Measurements from ENCODE around the gene CROT. TPM values are rescaled to one million over a fixed set of nuclear protein-coding genes. Genes with fewer than 3 reads are reported as not detected.

The CROT gene
- total and polyA plus RNA-seq, 2 experiments from 2014 or later: 8.9 to 14.0 TPM

- Histone ChIP-seq H3K36me3 (ENCODE audit: insufficient read depth) (peaks cover 52% of the 10 kb centered on the region), H3K4me1 (ENCODE audit: insufficient read depth) (no peaks in the 10 kb centered on the region), H4K20me1 (replicated peaks; ENCODE audit: insufficient read depth) (no peaks in the 10 kb centered on the region), H3K4me2 (no peak overlapping the region), H3K27ac (ENCODE audit: low read depth) (no peak overlapping the region), H2AFZ (no peak overlapping the region), H3K4me3 (no peak overlapping the region), H3F3A (replicated peaks; ENCODE audit: low read depth) (no peaks in the 10 kb centered on the region), H3K27me3 (ENCODE audit: insufficient read depth) (no peaks in the 10 kb centered on the region), H3K79me2 (replicated peaks; ENCODE audit: insufficient read depth) (no peaks in the 10 kb centered on the region), H3K9me2 (ENCODE audit: insufficient read depth) (0 out of 2 replicates have a peak, but pooled peaks cover 3% of the 10 kb centered on the region)
- H3K36me3 Mint-ChIP-seq (ENCODE audit: low read depth): peaks cover 90% of the 10 kb centered on the region
- H3K4me1 Mint-ChIP-seq: no peaks in the 10 kb centered on the region
- peaks cover 74% of the 10 kb centered on the region for H3K9me3 Mint-ChIP-seq
- peaks cover 5% of the 10 kb centered on the region for H3K27me3 Mint-ChIP-seq (ENCODE audit: insufficient read depth, low read depth, poor library complexity)
- ATAC-seq: no peak
- H3K27ac Mint-ChIP-seq: no peak overlapping the region
- peak; percentile 57 for DNase-seq (ENCODE audit: low spot score)
- TF ChIP-seq NANOG (IDR thresholded peaks at IDR 0.05; ENCODE audit: borderline replicate concordance): no peak
- TF ChIP-seq EZH2 (IDR thresholded peaks at IDR 0.05; ENCODE audit: low read depth, unreplicated experiment): no peak
- TF ChIP-seq JUNB (IDR thresholded peaks at IDR 0.05; ENCODE audit: unreplicated experiment): no peak
- TF ChIP-seq CREB1 (CRISPR knock-in tag; IDR thresholded peaks at IDR 0.05; ENCODE audit: low read depth): no peak
- no peak for TF ChIP-seq POLR2AphosphoS5 (IDR thresholded peaks at IDR 0.05; ENCODE audit: low read depth)
- TF ChIP-seq ZNF114 (CRISPR knock-in tag; IDR thresholded peaks at IDR 0.05): no peak
- no peak for TF ChIP-seq STAT1 (IDR thresholded peaks at IDR 0.05; ENCODE audit: unreplicated experiment)
- no peak for TF ChIP-seq REST (IDR thresholded peaks at IDR 0.05; ENCODE audit: unreplicated experiment)
- TF ChIP-seq ZNF331 (CRISPR knock-in tag; IDR thresholded peaks at IDR 0.05; ENCODE audit: low read depth): no peak
- no peak overlapping the region for H3K4me3 Mint-ChIP-seq
These were observed 9.3 kb downstream of the CROT start for GRCh38 chr7:87354749-87355148.

- ATAC-seq (no peak), DNase-seq (ENCODE audit: low spot score) (no peak)
- no peak overlapping the region for H3K4me3 Mint-ChIP-seq
- H3K9me3 Mint-ChIP-seq: peaks cover 65% of the 10 kb centered on the region
- no peak overlapping the region for H3K4me2 ChIP-seq
- peaks cover 5% of the 10 kb centered on the region for H3K27me3 Mint-ChIP-seq (ENCODE audit: insufficient read depth, low read depth, poor library complexity)
- H3K36me3 ChIP-seq (ENCODE audit: insufficient read depth): peaks cover 40% of the 10 kb centered on the region
- H3K27me3 ChIP-seq (ENCODE audit: insufficient read depth): no peaks in the 10 kb centered on the region
- H4K20me1 ChIP-seq (replicated peaks; ENCODE audit: insufficient read depth): no peaks in the 10 kb centered on the region
- H3K79me2 ChIP-seq (replicated peaks; ENCODE audit: insufficient read depth): no peaks in the 10 kb centered on the region
- no peak overlapping the region for H2AFZ ChIP-seq
- no peaks in the 10 kb centered on the region for H3K4me1 Mint-ChIP-seq
- H3K36me3 Mint-ChIP-seq (ENCODE audit: low read depth): peaks cover 86% of the 10 kb centered on the region
- no peak overlapping the region for H3K27ac ChIP-seq (ENCODE audit: low read depth)
- no peaks in the 10 kb centered on the region for H3K4me1 ChIP-seq (ENCODE audit: insufficient read depth)
- no peaks in the 10 kb centered on the region for H3F3A ChIP-seq (replicated peaks; ENCODE audit: low read depth)
- no peak overlapping the region for H3K4me3 ChIP-seq
- H3K9me2 ChIP-seq (ENCODE audit: insufficient read depth): 0 out of 2 replicates have a peak, but pooled peaks cover 3% of the 10 kb centered on the region
- H3K27ac Mint-ChIP-seq: no peak overlapping the region
- TF ChIP-seq NANOG (IDR thresholded peaks at IDR 0.05; ENCODE audit: borderline replicate concordance): no peak
- no peak for TF ChIP-seq ZNF114 (CRISPR knock-in tag; IDR thresholded peaks at IDR 0.05)
- TF ChIP-seq EZH2phosphoT487 (IDR thresholded peaks at IDR 0.05; ENCODE audit: unreplicated experiment): no peak
- no peak for TF ChIP-seq CTCF (conservative IDR thresholded peaks at IDR 0.05; ENCODE audit: low read depth in 2 of 2)
- TF ChIP-seq CREB1 (CRISPR knock-in tag; IDR thresholded peaks at IDR 0.05; ENCODE audit: low read depth): no peak
- no peak for TF ChIP-seq ZNF331 (CRISPR knock-in tag; IDR thresholded peaks at IDR 0.05; ENCODE audit: low read depth)
These were observed 11.0 kb downstream of the CROT start for GRCh38 chr7:87356448-87356847.

Measured in GM23338 (cell line).